Neural progenitor cell (in vitro differentiated cells): ENCODE results near the gene PIK3R2.

Experiments
- EZH2 ChIP-seq: fragments of 200-600 bp; sonication (generic); IDR thresholded peaks from 2 replicates; pipeline ENCODE4 v1.6.1; 2017; ENCODE audit warnings: antibody characterized with exemption, mild to moderate bottlenecking, moderate library complexity
- EZH2phosphoT487 ChIP-seq: fragments of 200-600 bp; sonication (generic); IDR thresholded peaks from 2 replicates; pipeline ENCODE4 v1.6.1; 2017; ENCODE audit warnings: antibody characterized with exemption
- TF ChIP-seq, protein P1 (sequence below): fragments of 200-600 bp; sonication (generic); IDR thresholded peaks from 2 replicates; pipeline ENCODE4 v1.5.1; 2017; ENCODE audit warnings: antibody characterized with exemption, mild to moderate bottlenecking

DNA sequence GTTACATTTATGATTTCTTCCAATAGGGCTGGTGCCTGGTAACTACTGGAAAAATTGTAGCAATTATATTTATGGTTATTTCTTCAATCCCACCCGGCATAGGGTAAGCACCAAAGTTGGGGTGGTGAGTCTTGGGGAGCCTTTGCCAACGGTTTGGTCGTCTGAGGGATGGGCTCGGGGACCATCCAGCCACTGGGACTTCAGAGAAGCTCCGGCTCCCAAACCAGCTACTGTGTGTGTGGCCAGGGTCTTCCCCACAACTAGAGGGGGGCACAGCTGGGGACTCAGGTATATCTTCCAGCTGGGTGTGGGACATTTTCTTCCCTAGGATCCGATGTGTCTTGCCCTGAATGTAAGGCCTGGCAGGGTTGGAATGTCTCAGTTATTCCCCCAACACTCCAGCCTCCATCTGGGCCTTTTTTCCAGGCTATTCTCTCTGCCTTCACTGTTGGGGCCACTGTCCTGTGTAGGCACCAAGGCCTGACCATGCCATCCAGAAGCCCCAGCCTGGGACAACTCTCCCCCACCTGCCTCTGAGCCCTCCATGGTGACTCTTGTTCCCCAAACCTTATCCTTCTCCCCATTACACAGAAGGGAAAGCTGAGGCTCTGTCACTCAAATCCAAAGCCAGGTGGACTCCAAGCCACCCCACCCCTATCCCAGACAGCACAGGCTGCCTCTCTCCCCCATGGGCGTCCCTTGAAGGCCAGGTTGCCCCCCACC is 19.5 kb downstream of the PIK3R2 start:
- TF ChIP-seq EZH2 (no peak), EZH2phosphoT487 (no peak)
- TF ChIP-seq, protein P1, sequence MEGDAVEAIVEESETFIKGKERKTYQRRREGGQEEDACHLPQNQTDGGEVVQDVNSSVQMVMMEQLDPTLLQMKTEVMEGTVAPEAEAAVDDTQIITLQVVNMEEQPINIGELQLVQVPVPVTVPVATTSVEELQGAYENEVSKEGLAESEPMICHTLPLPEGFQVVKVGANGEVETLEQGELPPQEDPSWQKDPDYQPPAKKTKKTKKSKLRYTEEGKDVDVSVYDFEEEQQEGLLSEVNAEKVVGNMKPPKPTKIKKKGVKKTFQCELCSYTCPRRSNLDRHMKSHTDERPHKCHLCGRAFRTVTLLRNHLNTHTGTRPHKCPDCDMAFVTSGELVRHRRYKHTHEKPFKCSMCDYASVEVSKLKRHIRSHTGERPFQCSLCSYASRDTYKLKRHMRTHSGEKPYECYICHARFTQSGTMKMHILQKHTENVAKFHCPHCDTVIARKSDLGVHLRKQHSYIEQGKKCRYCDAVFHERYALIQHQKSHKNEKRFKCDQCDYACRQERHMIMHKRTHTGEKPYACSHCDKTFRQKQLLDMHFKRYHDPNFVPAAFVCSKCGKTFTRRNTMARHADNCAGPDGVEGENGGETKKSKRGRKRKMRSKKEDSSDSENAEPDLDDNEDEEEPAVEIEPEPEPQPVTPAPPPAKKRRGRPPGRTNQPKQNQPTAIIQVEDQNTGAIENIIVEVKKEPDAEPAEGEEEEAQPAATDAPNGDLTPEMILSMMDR: no peak
